Erythroblast (primary cell): Measurements from ENCODE around the gene TIPRL.

Source experiments
- GATA1 ChIP-seq: IDR thresholded peaks from 2 replicates; pipeline ENCODE4 v1.6.1; 2011; ENCODE audit warnings: low read depth, mild to moderate bottlenecking, control low read depth, low read length, moderate library complexity
- POLR2A ChIP-seq: IDR thresholded peaks from 2 replicates; pipeline ENCODE4 v1.6.1; 2011; ENCODE audit warnings: mild to moderate bottlenecking, low read length

- no peak for TF ChIP-seq POLR2A
- no peak for TF ChIP-seq GATA1
Observed at GRCh38 chr1:168187177-168187576, 8.4 kb downstream of the TIPRL start.
